CD4-positive, CD25-positive, alpha-beta regulatory T cell (primary cell): Measurements from ENCODE around the gene CDH13. TPM values are rescaled to one million over a fixed set of nuclear protein-coding genes. Genes with fewer than 3 reads are reported as not detected.

ENCODE experiments used
- ATAC-seq, 2 donors: fragments of 150-1000 bp; cut with Tn5 transposase; one replicate each; pipeline ENCODE4 v1.10.0; 2021; ENCODE audit warnings: low read depth in 2 of 2, moderate number of reproducible peaks in 2 of 2, moderate library complexity in 1 of 2
- DNase-seq, 3 donors: peaks; one replicate each; pipeline versions ENCODE4 v3.0.0 to v3.0.0-alpha.2; 2012 to 2022; ENCODE audit warnings: mixed read lengths in 1 of 3
- H3K27ac ChIP-seq: one replicate; pipeline ENCODE4 v1.7.0; 2013; ENCODE audit warnings: mild to moderate bottlenecking, low read length; ENCODE audit not compliant: insufficient read depth, poor library complexity, severe bottlenecking
- H3K27me3 ChIP-seq: one replicate; pipeline ENCODE4 v1.7.0; 2013; ENCODE audit warnings: low read length; ENCODE audit not compliant: control insufficient read depth, insufficient read depth
- H3K36me3 ChIP-seq: one replicate; pipeline ENCODE4 v1.7.0; 2013; ENCODE audit warnings: mild to moderate bottlenecking, low read length, moderate library complexity; ENCODE audit not compliant: control insufficient read depth, insufficient read depth
- H3K4me1 ChIP-seq: 2 replicates; pipeline ENCODE4 v1.7.0; 2013; ENCODE audit warnings: mild to moderate bottlenecking, low read length; ENCODE audit not compliant: insufficient read depth, control insufficient read depth, poor library complexity, severe bottlenecking
- H3K4me3 ChIP-seq: one replicate; pipeline ENCODE4 v1.7.0; 2013; ENCODE audit warnings: low read depth, mild to moderate bottlenecking, low read length, moderate library complexity
- H3K9me3 ChIP-seq, 2 experiments: 1 replicate in 1 of 2; 2 replicates in 1 of 2; pipeline ENCODE4 v1.7.0; 2013; ENCODE audit warnings: low read length in 2 of 2, mild to moderate bottlenecking in 1 of 2, moderate library complexity in 1 of 2; ENCODE audit not compliant: control insufficient read depth in 2 of 2
- H3K27ac Mint-ChIP-seq, 3 donors: one replicate each; pipeline ENCODE4 v1.8.0; 2020 to 2022; ENCODE audit warnings: mild to moderate bottlenecking in 3 of 3, mixed read lengths in 3 of 3, moderate library complexity in 2 of 3
- H3K27me3 Mint-ChIP-seq: one replicate; pipeline ENCODE4 v1.8.0; 2022; ENCODE audit warnings: mild to moderate bottlenecking, mixed read lengths
- H3K36me3 Mint-ChIP-seq: one replicate; pipeline ENCODE4 v1.8.0; 2020; ENCODE audit warnings: mixed read lengths
- H3K4me1 Mint-ChIP-seq, 4 donors: one replicate each; pipeline ENCODE4 v1.8.0; 2020 to 2022; ENCODE audit warnings: mixed read lengths in 4 of 4, mild to moderate bottlenecking in 1 of 4
- H3K4me3 Mint-ChIP-seq, 4 donors: one replicate each; pipeline ENCODE4 v1.8.0; 2020 to 2022; ENCODE audit warnings: mild to moderate bottlenecking in 4 of 4, mixed read lengths in 4 of 4, moderate library complexity in 3 of 4
- H3K9me3 Mint-ChIP-seq, 7 donors: one replicate each; pipeline ENCODE4 v1.8.0; 2020 to 2022; ENCODE audit warnings: mixed read lengths in 7 of 7, mild to moderate bottlenecking in 3 of 7, moderate library complexity in 2 of 7
- polyA plus RNA-seq, 4 donors: library from polyadenylated mRNA; unstranded; fragments of 300-500 nt; fragmentation: Illumina TruSeq; gene quantifications; one replicate each; pipeline ENCODE4 v1.2.3, GENCODE V29; 2021
- total RNA-seq: library from RNA; stranded (reverse); gene quantifications from one replicate; pipeline ENCODE4 v1.2.3, GENCODE V29; 2022

Gene CDH13
- total and polyA plus RNA-seq, 5 donors from 2014 or later, result not detected

- Histone ChIP-seq H3K9me3 (no peaks in the 10 kb centered on the region), H3K36me3 (no peaks in the 10 kb centered on the region), H3K27me3 (peaks cover 2% of the 10 kb centered on the region), H3K27ac (no peak overlapping the region), H3K4me1 (peaks cover 14% of the 10 kb centered on the region), H3K4me3 (no peak overlapping the region)
- H3K9me3 Mint-ChIP-seq, result peaks cover 0 to 1% (median 0%) of the 10 kb centered on the region in 7 donors
- peaks cover 9% of the 10 kb centered on the region for H3K27me3 Mint-ChIP-seq
- peaks cover 4 to 31% (median 20%) of the 10 kb centered on the region in 4 donors for H3K4me1 Mint-ChIP-seq
- DNase-seq (no peak), ATAC-seq (no peak)
- no peak overlapping the region for H3K27ac Mint-ChIP-seq
- H3K36me3 Mint-ChIP-seq, result peaks cover 5% of the 10 kb centered on the region
- no peak overlapping the region for H3K4me3 Mint-ChIP-seq
Observed at GRCh38 chr16:83804366-83804765, 1177.6 kb downstream of the CDH13 start.

- Histone ChIP-seq H3K27ac (no peak overlapping the region), H3K36me3 (peaks cover 7% of the 10 kb centered on the region), H3K4me3 (no peak overlapping the region), H3K27me3 (no peaks in the 10 kb centered on the region), H3K4me1 (peaks cover 21% of the 10 kb centered on the region), H3K9me3 (no peaks in the 10 kb centered on the region)
- peaks cover 14% of the 10 kb centered on the region for H3K27me3 Mint-ChIP-seq
- H3K4me3 Mint-ChIP-seq, result peak overlapping the region in 2 of 4 donors; percentile 85 to 99
- DNase-seq, result no peak
- H3K4me1 Mint-ChIP-seq, result peaks cover 0 to 44% (median 30%) of the 10 kb centered on the region in 4 donors
- no peak overlapping the region for H3K27ac Mint-ChIP-seq
- peaks cover 0 to 1% (median 0%) of the 10 kb centered on the region in 7 donors for H3K9me3 Mint-ChIP-seq
- H3K36me3 Mint-ChIP-seq, result peaks cover 10% of the 10 kb centered on the region
- no peak for ATAC-seq
Observed at GRCh38 chr16:83806036-83806435, 1179.3 kb downstream of the CDH13 start.

- Histone ChIP-seq H3K4me1 (peaks cover 21% of the 10 kb centered on the region), H3K27me3 (no peaks in the 10 kb centered on the region), H3K27ac (no peak overlapping the region), H3K36me3 (peaks cover 14% of the 10 kb centered on the region), H3K4me3 (no peak overlapping the region), H3K9me3 (no peaks in the 10 kb centered on the region)
- peaks cover 17% of the 10 kb centered on the region for H3K36me3 Mint-ChIP-seq
- peaks cover 0 to 1% (median 0%) of the 10 kb centered on the region in 7 donors for H3K9me3 Mint-ChIP-seq
- H3K27ac Mint-ChIP-seq, result peak overlapping the region in 1 of 3 donors; percentile 60
- peaks cover 0 to 50% (median 35%) of the 10 kb centered on the region in 4 donors for H3K4me1 Mint-ChIP-seq
- ATAC-seq (no peak), DNase-seq (no peak)
- H3K27me3 Mint-ChIP-seq, result peaks cover 14% of the 10 kb centered on the region
- H3K4me3 Mint-ChIP-seq, result peak overlapping the region; percentile 75 to 99 (median 94)
Observed at GRCh38 chr16:83806731-83807130, 1180.0 kb downstream of the CDH13 start.

DNA sequence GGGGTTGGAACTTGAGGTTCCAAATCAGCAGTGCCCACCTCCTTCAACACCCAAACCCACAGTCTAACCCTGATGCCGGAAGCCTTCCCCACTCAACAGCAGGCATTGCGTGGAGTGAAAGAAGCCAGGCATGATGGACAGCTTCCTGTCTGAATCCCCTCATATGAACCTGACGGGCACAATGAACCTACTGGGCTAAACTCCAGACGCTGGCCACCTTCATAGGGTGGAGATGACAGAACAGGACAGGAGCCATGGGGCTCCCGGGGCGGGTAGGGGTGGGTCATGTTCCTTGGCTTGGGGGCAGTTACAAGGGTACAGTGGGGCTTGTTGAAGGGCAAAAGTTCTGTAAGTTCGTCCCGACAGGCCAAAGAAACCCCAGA is 1180.5 kb downstream of the CDH13 start:
- Mint-ChIP-seq H3K4me3 (peak overlapping the region; percentile 97 to 99 (median 98)), H3K27ac (peak overlapping the region; percentile 92 to 96 (median 95)), H3K36me3 (peaks cover 22% of the 10 kb centered on the region), H3K9me3 (peaks cover 0 to 1% (median 0%) of the 10 kb centered on the region in 7 donors), H3K27me3 (peaks cover 14% of the 10 kb centered on the region), H3K4me1 (peaks cover 0 to 50% (median 35%) of the 10 kb centered on the region in 4 donors)
- DNase-seq (no peak), ATAC-seq (no peak)
- peaks cover 18% of the 10 kb centered on the region for H3K36me3 ChIP-seq
- peak overlapping the region; percentile 73 for H3K27ac ChIP-seq
- H3K4me3 ChIP-seq, result peak overlapping the region; percentile 37
- peaks cover 21% of the 10 kb centered on the region for H3K4me1 ChIP-seq
- no peaks in the 10 kb centered on the region for H3K9me3 ChIP-seq
- H3K27me3 ChIP-seq, result no peaks in the 10 kb centered on the region

DNA sequence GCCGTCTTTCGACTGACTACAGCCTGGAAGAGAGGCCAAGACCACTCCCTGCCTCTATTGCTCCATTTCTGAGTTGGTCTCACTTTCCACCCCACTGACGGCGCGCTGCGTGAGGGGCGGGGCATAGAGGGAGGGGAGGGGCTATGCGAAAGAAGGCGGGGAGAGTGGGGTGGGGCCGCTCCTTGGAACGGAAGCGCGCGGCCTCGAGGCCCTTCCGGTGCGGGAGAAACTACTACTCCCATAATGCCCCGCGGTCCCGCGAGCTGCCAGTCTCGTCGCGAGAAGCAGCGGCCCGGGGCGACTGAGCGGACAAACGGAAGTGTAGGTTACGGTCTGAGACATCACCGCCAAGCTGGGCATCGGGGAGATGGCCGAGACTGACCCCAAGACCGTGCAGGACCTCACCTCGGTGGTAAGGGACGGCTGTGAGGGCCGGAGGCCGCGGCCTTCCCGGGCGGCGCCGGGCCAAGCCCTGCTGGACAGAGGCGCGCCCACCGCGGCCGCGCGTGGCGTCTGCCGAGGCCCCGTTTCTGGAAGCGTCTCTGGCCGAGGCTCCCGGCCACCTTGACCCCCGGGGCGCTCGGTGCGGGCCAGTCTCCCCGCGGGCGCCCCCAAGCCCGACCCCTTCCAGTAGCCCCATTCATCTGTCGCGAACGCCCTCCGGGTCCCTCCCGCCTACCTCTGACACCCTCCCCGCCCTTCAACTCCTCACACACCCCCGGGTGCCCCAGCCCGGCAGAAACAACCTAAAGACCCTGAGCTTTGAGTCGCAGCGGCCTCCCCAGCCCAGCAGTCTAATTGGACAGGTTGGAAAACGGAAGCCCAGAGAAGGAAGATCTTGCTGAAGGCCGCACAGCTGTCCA is 1181.2 kb downstream of the CDH13 start, which contains the start of gene HSBP1:
TSS of gene HSBP1 (plus strand) at position 269 of the 863 bp plus-strand sequence. CDS start at position 368, 99 bp downstream.
- peak; percentile 88 to 96 (median 91) for DNase-seq
- Histone ChIP-seq H3K4me3 (peak within 1 kb of the TSS; percentile 85), H3K4me1 (peaks cover 21% of the 10 kb centered on the region), H3K27ac (peak within 1 kb of the TSS; percentile 73), H3K36me3 (peaks cover 25% of the 10 kb centered on the region), H3K9me3 (no peaks in the 10 kb centered on the region), H3K27me3 (no peaks in the 10 kb centered on the region)
- peak; percentile 98 to 99 for ATAC-seq
- Mint-ChIP-seq H3K36me3 (peaks cover 28% of the 10 kb centered on the region), H3K4me1 (peaks cover 0 to 50% (median 35%) of the 10 kb centered on the region in 4 donors), H3K27ac (peak within 1 kb of the TSS; percentile 92 to 96 (median 95)), H3K4me3 (peak within 1 kb of the TSS; percentile 97 to 99 (median 99)), H3K9me3 (peaks cover 0 to 1% (median 0%) of the 10 kb centered on the region in 7 donors), H3K27me3 (peaks cover 14% of the 10 kb centered on the region)

DNA sequence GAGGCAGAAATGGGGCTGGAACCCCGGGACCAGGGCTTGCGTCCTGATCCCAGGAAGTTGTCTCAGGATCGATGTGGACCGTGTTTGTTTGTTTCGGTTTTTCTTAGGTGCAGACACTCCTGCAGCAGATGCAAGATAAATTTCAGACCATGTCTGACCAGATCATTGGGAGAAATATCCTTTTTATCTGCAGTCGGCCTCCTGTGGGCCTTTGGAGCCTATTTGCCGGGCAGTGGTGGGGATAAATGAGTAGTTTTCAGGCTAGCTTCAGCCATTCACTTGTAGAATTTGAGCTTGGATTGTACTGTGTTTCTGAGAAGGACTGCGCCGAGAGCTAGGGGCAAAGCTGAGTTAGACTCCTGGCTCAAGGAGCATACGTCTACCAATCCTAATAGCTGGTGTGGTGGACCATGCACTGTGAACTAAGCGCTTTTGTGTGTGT is 1181.8 kb downstream of the CDH13 start:
- H3K4me3 Mint-ChIP-seq, result peak overlapping the region; percentile 97 to 99 (median 99)
- DNase-seq (no peak), ATAC-seq (no peak)
- H3K36me3 ChIP-seq, result peaks cover 30% of the 10 kb centered on the region
- peaks cover 0 to 50% (median 35%) of the 10 kb centered on the region in 4 donors for H3K4me1 Mint-ChIP-seq
- no peaks in the 10 kb centered on the region for H3K9me3 ChIP-seq
- peaks cover 14% of the 10 kb centered on the region for H3K27me3 Mint-ChIP-seq
- H3K27ac ChIP-seq, result peak overlapping the region; percentile 73
- H3K4me1 ChIP-seq, result peaks cover 21% of the 10 kb centered on the region
- peak overlapping the region; percentile 85 for H3K4me3 ChIP-seq
- peaks cover 0 to 1% (median 0%) of the 10 kb centered on the region in 7 donors for H3K9me3 Mint-ChIP-seq
- H3K27ac Mint-ChIP-seq, result peak overlapping the region; percentile 14 to 94 (median 92)
- peaks cover 30% of the 10 kb centered on the region for H3K36me3 Mint-ChIP-seq
- H3K27me3 ChIP-seq, result no peaks in the 10 kb centered on the region

- peaks cover 30% of the 10 kb centered on the region for H3K36me3 ChIP-seq
- H3K4me3 ChIP-seq, result peak overlapping the region; percentile 85
- H3K27ac Mint-ChIP-seq, result peak overlapping the region in 2 of 3 donors; percentile 92 to 94
- peaks cover 14% of the 10 kb centered on the region for H3K27me3 Mint-ChIP-seq
- H3K4me3 Mint-ChIP-seq, result peak overlapping the region; percentile 97 to 99 (median 99)
- H3K27me3 ChIP-seq, result no peaks in the 10 kb centered on the region
- peaks cover 30% of the 10 kb centered on the region for H3K36me3 Mint-ChIP-seq
- no peak overlapping the region for H3K27ac ChIP-seq
- H3K4me1 Mint-ChIP-seq, result peaks cover 0 to 50% (median 35%) of the 10 kb centered on the region in 4 donors
- H3K9me3 Mint-ChIP-seq, result peaks cover 0 to 1% (median 0%) of the 10 kb centered on the region in 7 donors
- peaks cover 21% of the 10 kb centered on the region for H3K4me1 ChIP-seq
- ATAC-seq (no peak), DNase-seq (no peak)
- H3K9me3 ChIP-seq, result no peaks in the 10 kb centered on the region
Observed at GRCh38 chr16:83809092-83809491, 1182.3 kb downstream of the CDH13 start.
